HG02973 (cell line): ENCODE measurements around the gene ALK.

ENCODE experiments used
- ATAC-seq: cut with Tn5 transposase; IDR thresholded peaks from one replicate; pipeline ENCODE4 v1.9.1; 2021; ENCODE audit warnings: moderate library complexity; ENCODE audit not compliant: unreplicated experiment

Gene ALK

GRCh38 chr2:29910465-29910864, 10.9 kb downstream of the ALK start:
- no peak for ATAC-seq

- no peak for ATAC-seq
Measured at GRCh38 chr2:29902356-29902755, 19.0 kb downstream of the ALK start.

GRCh38 chr2:29900971-29901633, 20.3 kb downstream of the ALK start:
- ATAC-seq, result no peak

- no peak for ATAC-seq
Measured at GRCh38 chr2:29898999-29899398, 22.4 kb downstream of the ALK start.

GRCh38 chr2:29894822-29895614, 26.4 kb downstream of the ALK start:
- ATAC-seq, result no peak

GRCh38 chr2:29892585-29893259, 28.7 kb downstream of the ALK start:
- ATAC-seq, result no peak

- ATAC-seq, result no peak
Measured at GRCh38 chr2:29881089-29881730, 40.2 kb downstream of the ALK start.

- ATAC-seq, result no peak
Measured at GRCh38 chr2:29880084-29880483, 41.3 kb downstream of the ALK start.

GRCh38 chr2:29879456-29879855, 41.9 kb downstream of the ALK start:
- ATAC-seq, result no peak

GRCh38 chr2:29878898-29879297, 42.5 kb downstream of the ALK start:
- ATAC-seq, result no peak

- ATAC-seq, result no peak
Measured at GRCh38 chr2:29876374-29876773, 45.0 kb downstream of the ALK start.

- no peak for ATAC-seq
Measured at GRCh38 chr2:29874745-29875144, 46.6 kb downstream of the ALK start.

GRCh38 chr2:29872870-29873269, 48.5 kb downstream of the ALK start:
- no peak for ATAC-seq

GRCh38 chr2:29871541-29871940, 49.8 kb downstream of the ALK start:
- ATAC-seq, result no peak

GRCh38 chr2:29865512-29865911, 55.9 kb downstream of the ALK start:
- ATAC-seq, result no peak

- ATAC-seq, result no peak
Measured at GRCh38 chr2:29864988-29865387, 56.4 kb downstream of the ALK start.

GRCh38 chr2:29855924-29856639, 65.3 kb downstream of the ALK start:
- no peak for ATAC-seq

- ATAC-seq, result no peak
Measured at GRCh38 chr2:29850794-29851193, 70.6 kb downstream of the ALK start.

- ATAC-seq, result no peak
Measured at GRCh38 chr2:29848566-29849310, 72.6 kb downstream of the ALK start.

- no peak for ATAC-seq
Measured at GRCh38 chr2:29847886-29848285, 73.5 kb downstream of the ALK start.
